Lower leg skin (tissue), 4 donors: Measurements from ENCODE around the gene TPRG1L. TPM values are rescaled to one million over a fixed set of nuclear protein-coding genes. Genes with fewer than 3 reads are reported as not detected.

Experiments used
- DNase-seq, 2 donors: peaks; one replicate each; pipeline ENCODE4 v3.0.0-alpha.2; 2019; ENCODE audit warnings: low spot score in 2 of 2
- H3K4me3 ChIP-seq: fragments of 200-600 bp; sonication (generic); 2 replicates; pipeline ENCODE4 v1.5.1; 2017; ENCODE audit warnings: mild to moderate bottlenecking, low read depth; ENCODE audit not compliant: poor library complexity, severe bottlenecking
- POLR2A ChIP-seq, 2 donors: fragments of 450-650 bp; IDR thresholded peaks; one replicate each; pipeline ENCODE4 v1.6.1; 2016 to 2017; ENCODE audit warnings: antibody characterized with exemption in 2 of 2, mild to moderate bottlenecking in 1 of 2, moderate library complexity in 1 of 2
- WGBS, 2 donors: methylation state at CpG; one replicate each; pipeline ENCODE4 v1.1.5; 2018; 5-methylcytosine and 5-hydroxymethylcytosine counted together
- intact Hi-C: fragments of 100-400 bp; cut with DNase I; formaldehyde crosslinking; loops from one replicate; pipeline ENCODE4 v1.15.0; 2023; ENCODE audit warnings: low total_unique reads
- total RNA-seq, 4 donors: library from RNA; depleted of rRNA; stranded (reverse); fragments of >200 nt; gene quantifications; one replicate each; pipeline ENCODE4 v1.1.0, GENCODE V29; 2016
- TF ChIP-seq, protein P1 (sequence below), 3 donors: fragments of 450-650 bp; IDR thresholded peaks; one replicate each; pipeline ENCODE4 v1.5.1; 2016; ENCODE audit warnings: antibody characterized with exemption in 3 of 3, mild to moderate bottlenecking in 3 of 3, moderate library complexity in 2 of 3

The TPRG1L gene
- total RNA-seq, 4 donors from 2014 or later = 44.1 to 54.3 (median 52.2) TPM

DNA sequence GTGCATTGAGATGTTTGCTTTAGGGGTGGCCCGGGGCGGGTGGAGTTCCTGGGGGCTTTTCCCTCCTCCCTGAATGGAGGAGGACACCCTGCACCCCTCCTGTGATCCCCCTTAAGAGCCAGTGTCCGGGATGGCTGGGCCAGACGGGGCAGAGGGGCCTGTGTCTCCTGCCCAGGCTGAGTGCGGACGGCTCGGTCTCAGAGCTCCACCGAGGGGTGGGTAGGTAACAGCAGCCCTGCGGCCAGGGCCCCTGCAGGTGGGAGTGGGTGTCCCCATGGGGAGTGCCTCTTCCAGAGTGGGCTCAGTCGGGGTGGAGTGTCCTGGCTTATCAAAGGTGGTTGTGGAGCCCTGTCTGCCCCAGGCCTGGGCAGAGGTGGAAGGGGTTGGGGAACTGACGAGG is 50.6 kb downstream of the TPRG1L start:
- intact Hi-C loops = no loop called here
- TF ChIP-seq POLR2A (IDR thresholded peaks at IDR 0.05) = no peak
- TF ChIP-seq, protein P1, sequence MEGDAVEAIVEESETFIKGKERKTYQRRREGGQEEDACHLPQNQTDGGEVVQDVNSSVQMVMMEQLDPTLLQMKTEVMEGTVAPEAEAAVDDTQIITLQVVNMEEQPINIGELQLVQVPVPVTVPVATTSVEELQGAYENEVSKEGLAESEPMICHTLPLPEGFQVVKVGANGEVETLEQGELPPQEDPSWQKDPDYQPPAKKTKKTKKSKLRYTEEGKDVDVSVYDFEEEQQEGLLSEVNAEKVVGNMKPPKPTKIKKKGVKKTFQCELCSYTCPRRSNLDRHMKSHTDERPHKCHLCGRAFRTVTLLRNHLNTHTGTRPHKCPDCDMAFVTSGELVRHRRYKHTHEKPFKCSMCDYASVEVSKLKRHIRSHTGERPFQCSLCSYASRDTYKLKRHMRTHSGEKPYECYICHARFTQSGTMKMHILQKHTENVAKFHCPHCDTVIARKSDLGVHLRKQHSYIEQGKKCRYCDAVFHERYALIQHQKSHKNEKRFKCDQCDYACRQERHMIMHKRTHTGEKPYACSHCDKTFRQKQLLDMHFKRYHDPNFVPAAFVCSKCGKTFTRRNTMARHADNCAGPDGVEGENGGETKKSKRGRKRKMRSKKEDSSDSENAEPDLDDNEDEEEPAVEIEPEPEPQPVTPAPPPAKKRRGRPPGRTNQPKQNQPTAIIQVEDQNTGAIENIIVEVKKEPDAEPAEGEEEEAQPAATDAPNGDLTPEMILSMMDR (IDR thresholded peaks at IDR 0.05) = no peak
- 76 to 81% methylated on average over 8 to 11 of the region's 11 CpGs for WGBS, 2 donors
- DNase-seq = no peak
- no peak overlapping the region for H3K4me3 ChIP-seq

DNA sequence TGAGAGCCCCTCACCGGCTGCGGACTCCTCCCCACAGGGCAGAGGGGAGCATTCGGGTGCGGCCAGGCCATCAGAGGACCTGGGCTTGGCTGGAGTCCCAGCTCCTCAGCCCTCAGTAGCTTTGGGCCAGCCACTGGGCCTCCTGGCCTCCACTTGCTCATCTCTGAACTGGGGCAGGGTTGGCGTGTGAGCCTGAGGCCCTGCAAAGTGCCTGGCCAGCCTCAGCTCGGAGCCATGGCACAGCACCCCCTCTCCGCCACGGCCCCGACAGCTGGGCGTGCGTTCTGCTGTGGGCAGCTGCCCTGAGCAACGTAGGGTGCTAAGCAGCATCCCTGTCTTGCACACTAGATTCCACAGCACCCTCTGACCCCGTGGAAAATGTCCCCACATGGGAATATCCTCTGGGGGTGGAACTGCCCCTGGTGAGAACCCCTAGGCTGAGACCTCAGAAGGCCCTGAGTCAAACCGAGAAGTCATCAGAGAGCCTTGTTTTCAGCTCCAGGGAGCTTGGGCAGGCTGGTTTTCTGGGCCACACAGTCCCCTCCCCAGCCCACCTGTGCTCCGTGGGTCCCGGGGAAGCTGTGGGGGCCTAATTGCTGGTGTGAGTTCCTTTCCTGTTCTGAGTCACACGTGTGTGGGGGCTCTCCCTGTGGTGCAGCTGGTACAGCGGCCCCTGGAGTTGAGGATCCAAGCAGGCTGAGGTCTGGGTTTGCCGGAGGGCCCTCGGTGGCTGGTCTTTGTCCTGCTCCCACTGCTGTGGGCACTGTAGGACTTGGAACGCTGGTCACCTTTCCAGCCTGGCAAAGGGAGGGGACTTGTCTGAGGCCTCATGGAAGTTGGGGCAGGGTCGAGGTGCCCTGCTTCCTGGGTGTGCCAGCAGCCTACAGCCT is 52.0 kb downstream of the TPRG1L start:
- H3K4me3 ChIP-seq = no peak overlapping the region
- TF ChIP-seq, protein P1 (IDR thresholded peaks at IDR 0.05) = no peak
- TF ChIP-seq POLR2A (IDR thresholded peaks at IDR 0.05) = no peak
- intact Hi-C loops = no loop called here
- 73 to 74% methylated on average over 8 to 22 of the region's 22 CpGs for WGBS, 2 donors
- DNase-seq = no peak

DNA sequence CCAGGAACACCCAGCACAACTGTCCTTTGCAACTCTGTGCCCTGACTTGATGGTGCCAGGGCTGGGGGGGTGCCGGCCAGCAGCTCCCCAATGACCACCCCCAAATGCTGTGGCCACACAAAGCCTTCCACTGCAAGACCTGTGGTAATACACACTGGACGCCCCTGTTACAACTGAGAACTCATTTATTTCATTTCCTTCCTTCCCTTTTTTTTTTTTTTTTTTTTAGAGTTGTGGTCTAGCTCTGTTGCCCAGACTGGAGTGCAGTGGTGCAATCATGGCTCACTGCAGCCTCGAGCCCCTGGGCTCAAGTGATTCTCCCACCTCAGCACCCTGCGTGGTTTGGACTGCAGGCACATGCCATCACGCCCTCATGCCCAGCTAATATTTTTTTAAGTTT is 52.7 kb downstream of the TPRG1L start:
- intact Hi-C loops = no loop called here
- DNase-seq = no peak
- TF ChIP-seq POLR2A (IDR thresholded peaks at IDR 0.05) = no peak
- TF ChIP-seq, protein P1 (IDR thresholded peaks at IDR 0.05) = no peak
- 62 to 84% methylated on average over 5 of the region's 5 CpGs for WGBS, 2 donors
- no peak overlapping the region for H3K4me3 ChIP-seq

DNA sequence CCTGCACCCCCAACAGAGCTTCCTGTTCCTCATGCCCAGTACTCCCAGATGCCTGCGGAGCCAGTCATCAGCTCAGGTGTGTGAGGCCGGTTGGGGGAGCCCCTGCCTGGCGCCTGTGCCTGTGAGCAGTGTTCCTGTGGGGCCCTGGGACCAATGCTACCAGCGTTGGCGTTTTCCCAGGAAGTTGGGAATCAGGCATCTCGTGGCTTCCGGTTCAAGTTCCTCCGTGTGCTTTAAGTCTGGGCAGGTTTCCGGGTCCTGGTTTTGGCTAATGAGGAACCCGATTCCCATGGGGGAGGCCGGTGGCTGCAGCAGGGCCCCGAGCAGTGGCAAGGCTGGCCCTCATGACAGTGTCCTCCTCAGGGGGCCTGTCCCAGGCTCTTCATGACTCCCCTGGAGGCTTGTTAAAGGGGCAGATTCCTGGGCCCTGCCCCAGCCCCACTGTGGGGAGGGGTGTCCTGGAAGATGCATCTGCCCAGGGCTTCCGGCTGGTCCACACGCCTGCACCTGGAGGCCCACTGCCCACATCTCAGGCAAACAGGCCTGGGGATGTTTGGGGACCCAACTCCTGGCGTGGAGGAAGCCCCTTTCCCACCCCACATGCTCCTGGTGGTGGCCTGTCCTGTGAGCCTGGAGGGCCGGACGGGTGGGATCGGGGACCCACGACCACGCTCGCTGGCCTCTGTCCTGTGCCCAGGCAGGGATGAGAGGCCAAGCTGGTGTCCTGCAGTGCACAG is 53.7 kb downstream of the TPRG1L start:
- WGBS, 2 donors = 54 to 67% methylated on average over 17 to 20 of the region's 21 CpGs
- no peak for TF ChIP-seq POLR2A (IDR thresholded peaks at IDR 0.05)
- TF ChIP-seq, protein P1 (IDR thresholded peaks at IDR 0.05) = no peak
- no peak overlapping the region for H3K4me3 ChIP-seq
- DNase-seq = no peak
- intact Hi-C loops = no loop called here

DNA sequence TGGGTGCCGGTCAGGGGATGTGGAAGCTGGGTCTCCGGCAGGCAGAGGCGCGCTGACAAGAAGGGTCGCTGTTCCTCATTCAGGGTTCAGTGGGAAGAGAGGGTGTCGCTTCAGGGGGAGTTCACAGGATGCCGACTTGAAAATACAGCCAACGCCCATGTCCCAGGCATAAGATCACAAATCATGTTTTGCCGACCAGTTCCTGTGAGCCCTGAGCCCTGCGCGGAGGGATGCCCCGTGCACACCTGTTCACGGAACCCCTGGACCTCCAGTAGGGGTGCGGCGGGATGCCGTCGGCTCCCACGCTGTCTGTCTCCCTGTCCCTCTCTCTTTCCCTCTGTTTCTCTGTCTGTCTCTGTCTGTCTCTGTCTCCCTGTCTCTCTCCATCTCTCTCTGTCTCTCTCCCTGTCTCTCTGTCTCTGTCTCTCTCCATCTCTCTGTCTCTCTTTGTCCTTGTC is 54.3 kb downstream of the TPRG1L start:
- intact Hi-C loops = no loop called here
- 63 to 64% methylated on average over 17 to 18 of the region's 18 CpGs for whole genome bisulfite sequencing, 2 donors
- no peak overlapping the region for H3K4me3 ChIP-seq
- TF ChIP-seq, protein P1 (IDR thresholded peaks at IDR 0.05) = no peak
- TF ChIP-seq POLR2A (IDR thresholded peaks at IDR 0.05) = no peak
- DNase-seq = no peak

Other genes starting within 250 kb of the TPRG1L start
- gene ARHGEF16, start 170.3 kb upstream of the TPRG1L start, total RNA-seq = 10 to 100 TPM in 2 of 4 donors, 1 to 10 TPM in 2; 7.9 to 11.5 (median 9.8) TPM
- gene MEGF6, start 13.5 kb upstream of the TPRG1L start, total RNA-seq = 100 to 1,000 TPM in 1 of 4 donors, 10 to 100 TPM in 3; 81.1 to 147 (median 86.1) TPM
- gene WRAP73, start 25.1 kb downstream of the TPRG1L start, total RNA-seq = 10 to 100 TPM; 12.5 to 20.6 (median 15.3) TPM
- 10 to 100 TPM in 2 of 4 donors, 1 to 10 TPM in 2; 5.8 to 23.6 (median 11.0) TPM for gene TP73, start 27.5 kb downstream of the TPRG1L start, total RNA-seq
- gene CCDC27, start 127.4 kb downstream of the TPRG1L start, total RNA-seq = not detected
- 1 to 10 TPM; 1.6 to 8.7 (median 3.6) TPM for gene SMIM1, start 147.7 kb downstream of the TPRG1L start, total RNA-seq
- gene LRRC47, start 171.5 kb downstream of the TPRG1L start, total RNA-seq = 10 to 100 TPM; 43.6 to 55.3 (median 49.7) TPM
- gene CEP104, start 232.2 kb downstream of the TPRG1L start, total RNA-seq = 10 to 100 TPM; 24.6 to 38.9 (median 33.1) TPM
- 10 to 100 TPM in 1 of 4 donors, 1 to 10 TPM in 3; 3.0 to 10.3 (median 6.8) TPM for gene DFFB, start 232.5 kb downstream of the TPRG1L start, total RNA-seq